HL-60 (cell line): ENCODE measurements around the gene APIP.

Source experiments
- DNase-seq, 2 experiments: peaks; one replicate each; pipeline ENCODE4 v3.0.0-alpha.2; 2010 to 2020; ENCODE audit warnings: low read depth in 1 of 2, low spot score in 1 of 2
- H3K27ac ChIP-seq: fragments of 250-450 bp; sonication (Bioruptor Pico); replicated peaks from 2 replicates; pipeline ENCODE4 v1.5.1; 2020; ENCODE audit warnings: mild to moderate bottlenecking, moderate library complexity
- H3K27me3 ChIP-seq: fragments of 250-450 bp; sonication (Bioruptor Pico); 2 replicates; pipeline ENCODE4 v1.5.1; 2021; ENCODE audit warnings: mild to moderate bottlenecking, moderate library complexity; ENCODE audit not compliant: insufficient read depth, poor library complexity, severe bottlenecking
- H3K4me3 ChIP-seq: replicated peaks from 2 replicates; pipeline ENCODE4 v1.5.1; 2011; ENCODE audit warnings: mild to moderate bottlenecking, control low read depth, low read length; ENCODE audit not compliant: insufficient read depth
- CTCF ChIP-seq: IDR thresholded peaks from one replicate; pipeline ENCODE4 v1.5.1; 2011; ENCODE audit warnings: low read length, control low read depth, inconsistent platforms; ENCODE audit not compliant: insufficient read depth
- GABPA ChIP-seq: IDR thresholded peaks from 2 replicates; pipeline ENCODE4 v1.6.1; 2012; ENCODE audit warnings: low read depth
- POLR2AphosphoS5 ChIP-seq: IDR thresholded peaks from 2 replicates; pipeline ENCODE4 v1.6.1; 2012; ENCODE audit warnings: low read depth
- SPI1 ChIP-seq: IDR thresholded peaks from 2 replicates; pipeline ENCODE4 v1.6.1; 2012; ENCODE audit warnings: low read depth, mild to moderate bottlenecking, borderline replicate concordance
- TF ChIP-seq, protein P1 (sequence below): IDR thresholded peaks from 2 replicates; pipeline ENCODE4 v1.6.1; 2012; ENCODE audit warnings: low read depth; ENCODE audit not compliant: insufficient replicate concordance

APIP gene

GRCh38 chr11:34928268-34928959 is 12.2 kb upstream of the APIP start:
- H3K4me3 ChIP-seq: no peak overlapping the region

GRCh38 chr11:34926831-34927132 is 10.6 kb upstream of the APIP start:
- DNase-seq: no peak
- H3K27me3 ChIP-seq: no peaks in the 10 kb centered on the region
- H3K27ac ChIP-seq: no peak overlapping the region
- TF ChIP-seq POLR2AphosphoS5 (no peak), SPI1 (no peak), CTCF (no peak), GABPA (no peak)
- TF ChIP-seq, protein P1, sequence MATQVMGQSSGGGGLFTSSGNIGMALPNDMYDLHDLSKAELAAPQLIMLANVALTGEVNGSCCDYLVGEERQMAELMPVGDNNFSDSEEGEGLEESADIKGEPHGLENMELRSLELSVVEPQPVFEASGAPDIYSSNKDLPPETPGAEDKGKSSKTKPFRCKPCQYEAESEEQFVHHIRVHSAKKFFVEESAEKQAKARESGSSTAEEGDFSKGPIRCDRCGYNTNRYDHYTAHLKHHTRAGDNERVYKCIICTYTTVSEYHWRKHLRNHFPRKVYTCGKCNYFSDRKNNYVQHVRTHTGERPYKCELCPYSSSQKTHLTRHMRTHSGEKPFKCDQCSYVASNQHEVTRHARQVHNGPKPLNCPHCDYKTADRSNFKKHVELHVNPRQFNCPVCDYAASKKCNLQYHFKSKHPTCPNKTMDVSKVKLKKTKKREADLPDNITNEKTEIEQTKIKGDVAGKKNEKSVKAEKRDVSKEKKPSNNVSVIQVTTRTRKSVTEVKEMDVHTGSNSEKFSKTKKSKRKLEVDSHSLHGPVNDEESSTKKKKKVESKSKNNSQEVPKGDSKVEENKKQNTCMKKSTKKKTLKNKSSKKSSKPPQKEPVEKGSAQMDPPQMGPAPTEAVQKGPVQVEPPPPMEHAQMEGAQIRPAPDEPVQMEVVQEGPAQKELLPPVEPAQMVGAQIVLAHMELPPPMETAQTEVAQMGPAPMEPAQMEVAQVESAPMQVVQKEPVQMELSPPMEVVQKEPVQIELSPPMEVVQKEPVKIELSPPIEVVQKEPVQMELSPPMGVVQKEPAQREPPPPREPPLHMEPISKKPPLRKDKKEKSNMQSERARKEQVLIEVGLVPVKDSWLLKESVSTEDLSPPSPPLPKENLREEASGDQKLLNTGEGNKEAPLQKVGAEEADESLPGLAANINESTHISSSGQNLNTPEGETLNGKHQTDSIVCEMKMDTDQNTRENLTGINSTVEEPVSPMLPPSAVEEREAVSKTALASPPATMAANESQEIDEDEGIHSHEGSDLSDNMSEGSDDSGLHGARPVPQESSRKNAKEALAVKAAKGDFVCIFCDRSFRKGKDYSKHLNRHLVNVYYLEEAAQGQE: no peak
- no peak overlapping the region for H3K4me3 ChIP-seq

More at GRCh38 chr11:34928268-34928959, 12.2 kb upstream of the APIP start:
- H3K27ac ChIP-seq: no peak overlapping the region
- H3K27me3 ChIP-seq: no peaks in the 10 kb centered on the region
- peak; percentile 73 for TF ChIP-seq SPI1
- TF ChIP-seq GABPA: no peak
- no peak for DNase-seq

- H3K4me3 ChIP-seq: no peak overlapping the region
- peak; percentile 37 for TF ChIP-seq CTCF
- no peak for TF ChIP-seq SPI1
- H3K27me3 ChIP-seq: no peaks in the 10 kb centered on the region
- H3K27ac ChIP-seq: no peak overlapping the region
- DNase-seq: peak in 1 of 2 experiments; percentile 25
Measured at GRCh38 chr11:34926101-34926830, 10.1 kb upstream of the APIP start.

DNA sequence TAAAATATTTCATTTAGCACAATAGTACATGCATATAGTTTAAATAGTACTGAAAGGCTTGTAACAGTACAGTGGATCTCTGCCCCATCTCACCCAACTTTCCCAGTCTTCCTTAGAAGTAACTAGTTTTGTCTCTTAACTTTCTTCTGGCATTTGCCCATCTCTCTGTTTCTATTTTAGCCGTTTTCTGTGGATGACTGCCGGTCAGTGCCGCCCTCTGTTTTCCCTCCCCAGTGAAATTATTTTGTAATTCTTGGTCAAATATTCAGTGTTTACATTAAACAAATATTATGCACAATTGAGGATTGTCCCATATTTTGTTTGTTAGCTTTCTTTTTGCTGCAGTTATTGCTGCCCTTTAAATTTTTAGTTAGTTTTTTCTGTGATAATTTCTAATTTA is 8.5 kb upstream of the APIP start:
- Histone ChIP-seq H3K27me3 (no peaks in the 10 kb centered on the region), H3K4me3 (no peak overlapping the region), H3K27ac (no peak overlapping the region)
- DNase-seq: no peak
- TF ChIP-seq POLR2AphosphoS5: no peak
- no peak for TF ChIP-seq SPI1
- TF ChIP-seq CTCF: no peak
- no peak for TF ChIP-seq GABPA
- TF ChIP-seq, protein P1: no peak
